ENCODE results near the gene CRYGN.

DNA sequence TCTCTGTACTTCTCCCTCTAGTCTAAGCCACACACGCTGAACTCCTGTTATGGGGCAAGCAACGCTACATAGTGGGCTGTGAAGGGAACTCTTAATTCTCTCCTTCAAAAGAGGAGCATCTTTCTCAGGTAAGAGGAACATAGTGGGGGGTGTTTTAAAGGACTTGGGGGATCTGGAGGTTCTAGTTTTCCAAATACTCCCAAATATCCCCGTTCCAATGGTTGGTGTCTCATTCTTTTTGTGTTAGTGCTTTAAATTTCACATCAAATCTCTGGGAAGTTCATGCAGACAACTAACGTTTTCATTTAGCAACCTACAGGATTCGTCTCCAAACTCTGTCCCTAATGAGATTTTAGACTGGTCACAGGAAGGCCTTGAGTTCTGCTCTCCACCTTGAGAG lies 17.7 kb downstream of the CRYGN start:
- TF ChIP-seq, protein P1, sequence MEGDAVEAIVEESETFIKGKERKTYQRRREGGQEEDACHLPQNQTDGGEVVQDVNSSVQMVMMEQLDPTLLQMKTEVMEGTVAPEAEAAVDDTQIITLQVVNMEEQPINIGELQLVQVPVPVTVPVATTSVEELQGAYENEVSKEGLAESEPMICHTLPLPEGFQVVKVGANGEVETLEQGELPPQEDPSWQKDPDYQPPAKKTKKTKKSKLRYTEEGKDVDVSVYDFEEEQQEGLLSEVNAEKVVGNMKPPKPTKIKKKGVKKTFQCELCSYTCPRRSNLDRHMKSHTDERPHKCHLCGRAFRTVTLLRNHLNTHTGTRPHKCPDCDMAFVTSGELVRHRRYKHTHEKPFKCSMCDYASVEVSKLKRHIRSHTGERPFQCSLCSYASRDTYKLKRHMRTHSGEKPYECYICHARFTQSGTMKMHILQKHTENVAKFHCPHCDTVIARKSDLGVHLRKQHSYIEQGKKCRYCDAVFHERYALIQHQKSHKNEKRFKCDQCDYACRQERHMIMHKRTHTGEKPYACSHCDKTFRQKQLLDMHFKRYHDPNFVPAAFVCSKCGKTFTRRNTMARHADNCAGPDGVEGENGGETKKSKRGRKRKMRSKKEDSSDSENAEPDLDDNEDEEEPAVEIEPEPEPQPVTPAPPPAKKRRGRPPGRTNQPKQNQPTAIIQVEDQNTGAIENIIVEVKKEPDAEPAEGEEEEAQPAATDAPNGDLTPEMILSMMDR (IDR thresholded peaks at IDR 0.05; ENCODE audit: borderline replicate concordance, extremely low read depth, low read length, poor library complexity, severe bottlenecking): no peak
- no peak for TF ChIP-seq EZH2 (IDR thresholded peaks at IDR 0.05; ENCODE audit: borderline replicate concordance, low read depth, low read length, severe bottlenecking)

Data from DND-41 (cell line).